ENCODE results near the gene POGK.

DNA sequence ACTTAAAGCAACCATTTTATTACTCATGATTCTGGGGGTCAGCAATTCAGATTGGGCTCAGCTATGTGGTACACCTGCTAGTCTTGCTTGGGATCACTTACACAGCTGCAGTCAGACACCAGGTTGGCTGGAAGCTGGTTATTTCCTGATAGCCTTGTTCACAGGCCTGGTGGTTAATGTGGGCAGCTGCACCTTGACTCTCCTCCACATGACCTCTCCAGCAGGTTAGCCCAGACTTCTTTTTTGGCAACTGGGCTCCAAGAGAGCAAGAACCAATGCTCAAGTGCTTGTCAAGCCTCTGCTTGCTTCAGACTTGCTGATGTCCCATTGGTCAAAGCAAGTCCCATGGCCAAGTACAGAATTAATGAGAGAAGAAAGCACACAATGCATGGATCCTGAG, 11.8 kb upstream of the POGK start:
- TF ChIP-seq POLR2AphosphoS5 (IDR thresholded peaks at IDR 0.05; ENCODE audit: borderline replicate concordance, low read depth, low read length) (no peak), EZH2 (IDR thresholded peaks at IDR 0.05) (no peak)

Data from SK-N-MC (cell line).